Measurements from ENCODE around the gene UQCRHL.

The UQCRHL gene

DNA sequence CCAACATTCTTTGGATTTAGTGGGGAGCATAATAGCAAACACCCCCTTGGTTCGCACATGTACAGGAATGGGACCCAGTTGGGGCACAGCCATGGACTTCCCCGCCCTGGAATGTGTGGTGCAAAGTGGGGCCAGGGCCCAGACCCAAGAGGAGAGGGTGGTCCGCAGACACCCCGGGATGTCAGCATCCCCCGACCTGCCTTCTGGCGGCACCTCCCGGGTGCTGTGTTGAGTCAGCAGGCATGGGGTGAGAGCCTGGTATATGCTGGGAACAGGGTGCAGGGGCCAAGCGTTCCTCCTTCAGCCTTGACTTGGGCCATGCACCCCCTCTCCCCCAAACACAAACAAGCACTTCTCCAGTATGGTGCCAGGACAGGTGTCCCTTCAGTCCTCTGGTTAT is 21.8 kb downstream of the UQCRHL start:
- Histone ChIP-seq H4K20me1 (ENCODE audit: control insufficient read depth, insufficient read depth, low read depth, low read length) (no peaks in the 10 kb centered on the region), H3F3A (ENCODE audit: control insufficient read depth, insufficient read depth) (no peaks in the 10 kb centered on the region), H3K9me3 (ENCODE audit: control insufficient read depth, insufficient read depth, low read length) (no peaks in the 10 kb centered on the region), H3K27ac (ENCODE audit: low read depth, low read length) (no peak overlapping the region), H3K4me2 (ENCODE audit: low read length) (no peak overlapping the region), H3K9me2 (replicated peaks; ENCODE audit: control insufficient read depth, low read length) (no peaks in the 10 kb centered on the region), H3K36me3 (ENCODE audit: control insufficient read depth, low read length) (no peaks in the 10 kb centered on the region), H3K4me3 (ENCODE audit: low read length) (no peak overlapping the region), H3K27me3 (ENCODE audit: control insufficient read depth, low read length) (no peaks in the 10 kb centered on the region), H3K4me1 (ENCODE audit: control insufficient read depth, low read length) (peaks cover 5% of the 10 kb centered on the region; the same call in 1 of the 2 replicates), H3K79me2 (ENCODE audit: control insufficient read depth, low read length) (no peaks in the 10 kb centered on the region)
- no peak for TF ChIP-seq EZH2phosphoT487 (IDR thresholded peaks at IDR 0.05; ENCODE audit: borderline replicate concordance, low read length)

DNA sequence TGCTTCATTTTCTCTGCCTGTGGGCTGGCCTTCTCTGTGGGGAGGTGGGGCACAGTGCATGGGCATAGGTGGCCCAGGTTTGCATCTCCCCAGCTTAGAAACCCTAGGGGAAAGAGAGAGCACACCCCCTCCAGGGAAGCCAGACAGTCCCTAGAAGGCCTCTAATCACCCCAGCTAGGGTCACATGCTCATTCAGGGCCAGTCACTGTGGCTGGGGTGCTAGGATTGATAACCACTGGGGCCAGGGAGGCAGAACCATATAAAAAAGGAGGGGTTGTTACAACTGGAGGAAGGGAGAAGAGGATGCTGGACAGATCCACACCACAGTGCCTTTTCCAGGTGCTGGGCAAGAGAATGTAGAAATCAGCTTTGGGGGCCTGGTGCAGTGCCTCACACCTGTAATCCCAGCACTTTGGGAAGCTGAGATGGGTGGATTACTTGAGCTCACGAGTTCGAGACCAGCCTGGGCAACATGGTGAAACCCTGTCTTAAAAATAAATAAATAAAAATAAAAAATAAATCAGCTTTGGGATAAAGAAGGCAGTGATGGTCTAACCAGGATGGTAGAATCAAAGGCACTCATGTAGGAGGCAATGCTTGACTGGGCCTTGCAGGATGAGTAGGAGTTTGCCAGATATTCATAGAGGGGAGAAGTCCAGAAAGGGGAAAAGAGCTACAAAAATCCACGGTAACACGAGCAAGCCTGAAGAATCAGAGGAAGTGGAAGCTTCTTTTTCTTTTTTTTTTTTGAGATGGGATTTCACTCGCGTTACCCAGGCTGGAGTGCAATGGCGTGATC is 29.3 kb downstream of the UQCRHL start:
- Histone ChIP-seq H3K27me3 (ENCODE audit: control insufficient read depth, low read length) (peaks cover 2% of the 10 kb centered on the region; the same call in 1 of the 2 replicates), H3K9me2 (replicated peaks; ENCODE audit: control insufficient read depth, low read length) (no peaks in the 10 kb centered on the region), H3K9me3 (ENCODE audit: control insufficient read depth, insufficient read depth, low read length) (no peaks in the 10 kb centered on the region), H3K79me2 (ENCODE audit: control insufficient read depth, low read length) (no peaks in the 10 kb centered on the region), H4K20me1 (ENCODE audit: control insufficient read depth, insufficient read depth, low read depth, low read length) (no peaks in the 10 kb centered on the region), H3K4me2 (ENCODE audit: low read length) (no peak overlapping the region), H3K27ac (ENCODE audit: low read depth, low read length) (no peak overlapping the region), H3K4me3 (ENCODE audit: low read length) (no peak overlapping the region), H3K4me1 (ENCODE audit: control insufficient read depth, low read length) (no peaks in the 10 kb centered on the region), H3K36me3 (ENCODE audit: control insufficient read depth, low read length) (no peaks in the 10 kb centered on the region), H3F3A (ENCODE audit: control insufficient read depth, insufficient read depth) (no peaks in the 10 kb centered on the region)
- TF ChIP-seq, protein P1, sequence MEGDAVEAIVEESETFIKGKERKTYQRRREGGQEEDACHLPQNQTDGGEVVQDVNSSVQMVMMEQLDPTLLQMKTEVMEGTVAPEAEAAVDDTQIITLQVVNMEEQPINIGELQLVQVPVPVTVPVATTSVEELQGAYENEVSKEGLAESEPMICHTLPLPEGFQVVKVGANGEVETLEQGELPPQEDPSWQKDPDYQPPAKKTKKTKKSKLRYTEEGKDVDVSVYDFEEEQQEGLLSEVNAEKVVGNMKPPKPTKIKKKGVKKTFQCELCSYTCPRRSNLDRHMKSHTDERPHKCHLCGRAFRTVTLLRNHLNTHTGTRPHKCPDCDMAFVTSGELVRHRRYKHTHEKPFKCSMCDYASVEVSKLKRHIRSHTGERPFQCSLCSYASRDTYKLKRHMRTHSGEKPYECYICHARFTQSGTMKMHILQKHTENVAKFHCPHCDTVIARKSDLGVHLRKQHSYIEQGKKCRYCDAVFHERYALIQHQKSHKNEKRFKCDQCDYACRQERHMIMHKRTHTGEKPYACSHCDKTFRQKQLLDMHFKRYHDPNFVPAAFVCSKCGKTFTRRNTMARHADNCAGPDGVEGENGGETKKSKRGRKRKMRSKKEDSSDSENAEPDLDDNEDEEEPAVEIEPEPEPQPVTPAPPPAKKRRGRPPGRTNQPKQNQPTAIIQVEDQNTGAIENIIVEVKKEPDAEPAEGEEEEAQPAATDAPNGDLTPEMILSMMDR (IDR thresholded peaks at IDR 0.05; ENCODE audit: low read depth, low read length, poor library complexity, severe bottlenecking) = no peak
- TF ChIP-seq EZH2phosphoT487 (IDR thresholded peaks at IDR 0.05; ENCODE audit: borderline replicate concordance, low read length) = no peak

DNA sequence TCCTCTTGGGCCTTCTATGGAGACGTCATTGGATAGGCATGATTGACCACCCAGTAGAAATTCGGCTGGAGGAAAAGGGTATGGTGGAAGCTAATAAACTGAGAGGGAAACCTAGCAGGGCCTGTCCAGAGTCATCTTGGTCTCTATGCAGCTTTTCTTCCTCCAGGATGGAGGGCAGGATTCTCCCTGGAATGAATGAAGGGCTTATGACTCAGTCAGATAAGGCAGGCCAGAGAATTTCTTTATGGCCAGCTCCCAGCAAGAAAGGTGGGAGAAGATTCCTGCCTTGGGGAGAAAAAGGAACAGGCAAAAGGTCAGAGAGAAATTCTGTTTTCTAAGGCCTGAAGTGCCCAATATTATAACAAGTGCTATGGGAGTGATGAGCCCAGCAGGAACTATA is 31.7 kb downstream of the UQCRHL start:
- Histone ChIP-seq H3K27ac (ENCODE audit: low read depth, low read length) (no peak overlapping the region), H3K9me2 (replicated peaks; ENCODE audit: control insufficient read depth, low read length) (no peaks in the 10 kb centered on the region), H3K4me2 (ENCODE audit: low read length) (no peak overlapping the region), H3K9me3 (ENCODE audit: control insufficient read depth, insufficient read depth, low read length) (no peaks in the 10 kb centered on the region), H4K20me1 (ENCODE audit: control insufficient read depth, insufficient read depth, low read depth, low read length) (no peaks in the 10 kb centered on the region), H3K4me1 (ENCODE audit: control insufficient read depth, low read length) (no peaks in the 10 kb centered on the region), H3K27me3 (ENCODE audit: control insufficient read depth, low read length) (peaks cover 9% of the 10 kb centered on the region; the same call in 1 of the 2 replicates), H3K4me3 (ENCODE audit: low read length) (no peak overlapping the region), H3F3A (ENCODE audit: control insufficient read depth, insufficient read depth) (no peaks in the 10 kb centered on the region), H3K79me2 (ENCODE audit: control insufficient read depth, low read length) (no peaks in the 10 kb centered on the region), H3K36me3 (ENCODE audit: control insufficient read depth, low read length) (no peaks in the 10 kb centered on the region)
- no peak for TF ChIP-seq EZH2phosphoT487 (IDR thresholded peaks at IDR 0.05; ENCODE audit: borderline replicate concordance, low read length)
- TF ChIP-seq, protein P1 (IDR thresholded peaks at IDR 0.05; ENCODE audit: low read depth, low read length, poor library complexity, severe bottlenecking) = no peak

DNA sequence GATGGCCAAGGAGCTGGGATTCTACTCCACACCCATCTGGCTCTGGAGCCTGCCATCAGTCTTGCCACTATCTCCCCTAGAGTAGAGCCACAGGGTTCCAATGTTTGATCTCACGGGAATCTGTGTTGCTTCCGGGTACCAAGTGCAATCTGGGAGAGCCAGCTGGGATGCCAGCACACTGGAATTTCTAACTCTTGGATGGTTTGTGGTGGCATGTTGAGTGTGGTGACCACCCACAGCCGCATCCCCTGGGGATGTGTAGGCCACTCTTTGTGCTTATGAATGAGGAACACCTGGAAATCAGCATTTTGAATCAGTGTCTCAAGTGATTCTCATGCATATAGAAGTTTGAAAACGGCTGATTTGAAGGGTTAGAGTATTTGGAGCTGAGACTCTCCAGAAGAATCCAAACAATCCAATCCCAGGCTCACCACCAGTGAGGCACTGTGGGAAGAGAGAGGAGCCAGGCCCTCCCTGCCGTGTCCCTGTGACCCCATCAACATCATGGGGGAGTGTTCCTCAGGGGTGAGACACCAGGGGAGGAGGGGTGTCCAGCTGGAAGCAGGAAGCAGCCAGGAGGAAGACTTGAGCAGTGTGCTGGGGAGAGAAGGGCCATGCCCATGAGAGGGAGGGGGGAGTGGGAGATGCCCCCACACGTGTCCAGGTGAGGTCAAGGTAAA is 35.5 kb downstream of the UQCRHL start:
- TF ChIP-seq, protein P1 (IDR thresholded peaks at IDR 0.05; ENCODE audit: low read depth, low read length, poor library complexity, severe bottlenecking) = no peak
- no peak for TF ChIP-seq EZH2phosphoT487 (IDR thresholded peaks at IDR 0.05; ENCODE audit: borderline replicate concordance, low read length)
- no peaks in the 10 kb centered on the region for H3K9me3 ChIP-seq (ENCODE audit: control insufficient read depth, insufficient read depth, low read length)
- H4K20me1 ChIP-seq (ENCODE audit: control insufficient read depth, insufficient read depth, low read depth, low read length) = no peaks in the 10 kb centered on the region
- H3K36me3 ChIP-seq (ENCODE audit: control insufficient read depth, low read length) = no peaks in the 10 kb centered on the region
- no peaks in the 10 kb centered on the region for H3K4me1 ChIP-seq (ENCODE audit: control insufficient read depth, low read length)
- no peak overlapping the region for H3K4me2 ChIP-seq (ENCODE audit: low read length)
- no peaks in the 10 kb centered on the region for H3K9me2 ChIP-seq (replicated peaks; ENCODE audit: control insufficient read depth, low read length)
- no peaks in the 10 kb centered on the region for H3K79me2 ChIP-seq (ENCODE audit: control insufficient read depth, low read length)
- no peak overlapping the region for H3K4me3 ChIP-seq (ENCODE audit: low read length)
- peaks cover 9% of the 10 kb centered on the region; the same call in 1 of the 2 replicates for H3K27me3 ChIP-seq (ENCODE audit: control insufficient read depth, low read length)
- H3F3A ChIP-seq (ENCODE audit: control insufficient read depth, insufficient read depth) = no peaks in the 10 kb centered on the region
- no peak overlapping the region for H3K27ac ChIP-seq (ENCODE audit: low read depth, low read length)
